Activated CD4-positive, alpha-beta memory T cell treated with anti-CD3 and anti-CD28 coated beads for 36 hours (primary cell): Measurements from ENCODE around the gene TLCD3B. TPM values are rescaled to one million over a fixed set of nuclear protein-coding genes. Genes with fewer than 3 reads are reported as not detected.
"Not testable (repeated sequence)": the region's sequence is repeated elsewhere in the genome, so short reads cannot be mapped to it uniquely, and the experiment has no call there.

Source experiments
- CTCF ChIA-PET: fragments of 350-600 bp; sonication (Branson Sonifier 250); formaldehyde crosslinking; loops from one replicate; lab custom pipeline; 2021; ENCODE audit warnings: antibody characterized with exemption, inconsistent platforms; lab: Charles Lee
- POLR2A ChIA-PET: fragments of 350-600 bp; sonication (Branson Sonifier 250); formaldehyde crosslinking; loops from one replicate; lab custom pipeline; 2021; ENCODE audit warnings: antibody characterized with exemption; lab: Charles Lee
- DNase-seq: peaks from one replicate; pipeline ENCODE4 v3.0.0-alpha.2; 2020
- H3K27ac Mint-ChIP-seq: one replicate; pipeline ENCODE4 v1.8.0; 2021; ENCODE audit warnings: mixed read lengths
- H3K27me3 Mint-ChIP-seq: one replicate; pipeline ENCODE4 v1.8.0; 2021; ENCODE audit warnings: mixed read lengths
- H3K36me3 Mint-ChIP-seq: one replicate; pipeline ENCODE4 v1.8.0; 2021; ENCODE audit warnings: mixed read lengths
- H3K4me1 Mint-ChIP-seq: one replicate; pipeline ENCODE4 v1.8.0; 2021; ENCODE audit warnings: low read depth, mixed read lengths
- H3K4me3 Mint-ChIP-seq: one replicate; pipeline ENCODE4 v1.8.0; 2021; ENCODE audit warnings: mild to moderate bottlenecking, mixed read lengths
- H3K9me3 Mint-ChIP-seq: one replicate; pipeline ENCODE4 v1.8.0; 2021; ENCODE audit warnings: mixed read lengths
- intact Hi-C: fragments of 100-400 bp; cut with micrococcal nuclease; formaldehyde crosslinking; loops from one replicate; pipeline ENCODE4 v1.15.1; 2023
- total RNA-seq, 2 experiments: library from RNA; stranded (reverse); gene quantifications; one replicate each; pipeline ENCODE4 v1.2.3, GENCODE V29; 2021

TLCD3B gene
- total RNA-seq, 2 experiments from 2014 or later: 5.0 TPM

DNA sequence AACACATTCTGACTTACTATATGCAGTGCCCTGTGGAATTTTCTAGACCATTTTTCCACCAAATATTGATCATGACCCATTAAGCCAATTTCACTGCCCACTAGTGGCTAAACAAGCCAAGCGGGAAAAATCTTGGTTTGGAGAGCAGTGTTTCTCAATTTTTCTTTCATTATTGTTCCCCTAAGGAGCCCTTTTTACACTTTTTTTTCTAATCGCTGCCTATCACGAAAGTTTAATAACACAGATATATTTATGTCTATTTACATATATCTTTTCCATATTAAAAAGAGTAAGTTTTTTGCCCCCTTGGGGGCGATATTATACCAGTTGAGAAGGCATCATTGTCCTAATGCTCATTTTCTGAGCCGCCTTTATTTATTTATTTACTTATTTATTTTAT is 10.8 kb upstream of the TLCD3B start:
- no peaks in the 10 kb centered on the region for H3K36me3 Mint-ChIP-seq
- H3K9me3 Mint-ChIP-seq: no peaks in the 10 kb centered on the region
- H3K4me3 Mint-ChIP-seq: no peak overlapping the region
- H3K4me1 Mint-ChIP-seq: peaks cover 8% of the 10 kb centered on the region
- DNase-seq: no peak
- H3K27me3 Mint-ChIP-seq: peaks cover 3% of the 10 kb centered on the region
- POLR2A ChIA-PET: interaction anchor here (0.7 kb wide), 1 partner anchor 45 kb away, joined by 3 read pairs; the partner anchor contains the start of gene INO80E
- intact Hi-C loops: no loop called here
- CTCF ChIA-PET: interaction anchor here (1.2 to 3.3 kb wide), 6 partner anchors 10 to 51 kb away, joined by 5 to 17 read pairs (median 8); partner anchors contain the start of genes TBX6 and TLCD3B
- H3K27ac Mint-ChIP-seq: no peak overlapping the region

DNA sequence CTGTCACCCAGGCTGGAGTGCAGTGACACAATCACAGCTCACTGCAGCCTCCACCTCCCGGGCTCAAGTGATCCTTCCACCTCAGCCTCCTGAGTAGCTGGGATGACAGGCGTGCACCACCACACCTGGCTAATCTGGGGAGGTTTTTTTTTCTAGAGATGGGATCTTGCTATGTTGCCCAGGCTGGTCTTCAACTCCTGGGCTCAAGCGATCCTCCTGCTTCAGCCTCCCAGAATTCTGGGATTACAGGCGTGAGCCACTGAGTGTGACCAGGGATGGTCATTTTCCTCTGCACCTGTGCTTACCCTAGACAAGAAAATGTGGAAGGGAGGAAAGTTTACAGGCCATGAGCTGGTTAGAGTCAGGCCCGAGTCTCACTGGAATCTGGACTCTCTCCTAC is 9.6 kb upstream of the TLCD3B start:
- H3K27me3 Mint-ChIP-seq, intact Hi-C loops, H3K4me3 Mint-ChIP-seq, H3K27ac Mint-ChIP-seq, H3K36me3 Mint-ChIP-seq, POLR2A ChIA-PET, H3K4me1 Mint-ChIP-seq, H3K9me3 Mint-ChIP-seq, DNase-seq: not testable (repeated sequence)
- CTCF ChIA-PET: interaction anchor here (1.2 to 2.6 kb wide), 2 partner anchors 9 to 15 kb away, joined by 6 to 11 read pairs; partner anchors contain the start of gene TLCD3B

DNA sequence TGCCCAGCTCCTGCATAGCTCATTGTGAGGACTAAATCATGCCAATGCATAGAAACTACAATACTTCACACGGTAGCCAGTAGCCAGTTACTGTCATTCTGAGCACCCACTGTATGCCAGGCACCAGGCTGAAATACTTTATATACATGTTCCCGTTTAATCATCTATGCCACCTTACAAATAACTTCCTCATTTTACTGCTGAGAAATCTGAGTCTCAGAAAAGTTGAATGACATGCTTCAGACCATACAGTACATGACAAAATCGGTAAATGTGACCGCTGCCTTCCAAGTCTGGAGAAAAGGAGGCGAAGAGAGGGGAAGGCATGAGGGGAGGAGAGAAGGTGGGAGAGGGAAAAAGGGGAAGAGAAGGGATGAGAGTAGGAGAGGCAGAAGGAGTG is 9.2 kb upstream of the TLCD3B start:
- POLR2A ChIA-PET: no interaction called here
- H3K4me3 Mint-ChIP-seq: no peak overlapping the region
- H3K4me1 Mint-ChIP-seq: peaks cover 3% of the 10 kb centered on the region
- no peak for DNase-seq
- CTCF ChIA-PET: interaction anchor here (0.6 to 2.6 kb wide), 3 partner anchors 9 to 224 kb away, joined by 3 to 11 read pairs (median 8); partner anchors contain the start of genes PAGR1 and TLCD3B
- H3K36me3 Mint-ChIP-seq: no peaks in the 10 kb centered on the region
- intact Hi-C loops: no loop called here
- H3K27ac Mint-ChIP-seq: no peak overlapping the region
- no peaks in the 10 kb centered on the region for H3K9me3 Mint-ChIP-seq
- peaks cover 6% of the 10 kb centered on the region for H3K27me3 Mint-ChIP-seq

DNA sequence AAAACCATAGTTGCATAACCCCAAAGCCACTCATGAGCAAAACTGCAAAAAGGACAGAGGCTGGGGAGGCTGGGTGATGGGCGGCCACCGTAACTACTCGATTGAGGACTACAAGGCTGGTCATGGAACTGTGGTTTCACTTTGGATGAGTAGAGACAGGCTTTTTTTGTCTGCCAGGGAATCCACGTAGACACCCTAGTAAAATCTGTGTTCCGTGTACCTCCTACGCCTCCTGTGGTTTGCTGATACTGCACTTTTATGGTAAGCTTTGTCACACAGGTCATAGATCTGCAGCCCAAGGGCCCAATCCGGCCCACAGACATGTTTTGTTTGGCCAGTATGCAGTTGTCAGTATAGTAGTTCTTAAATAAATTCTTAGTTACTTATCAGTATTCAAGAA is 2.2 kb upstream of the TLCD3B start:
- H3K9me3 Mint-ChIP-seq: no peaks in the 10 kb centered on the region

DNA sequence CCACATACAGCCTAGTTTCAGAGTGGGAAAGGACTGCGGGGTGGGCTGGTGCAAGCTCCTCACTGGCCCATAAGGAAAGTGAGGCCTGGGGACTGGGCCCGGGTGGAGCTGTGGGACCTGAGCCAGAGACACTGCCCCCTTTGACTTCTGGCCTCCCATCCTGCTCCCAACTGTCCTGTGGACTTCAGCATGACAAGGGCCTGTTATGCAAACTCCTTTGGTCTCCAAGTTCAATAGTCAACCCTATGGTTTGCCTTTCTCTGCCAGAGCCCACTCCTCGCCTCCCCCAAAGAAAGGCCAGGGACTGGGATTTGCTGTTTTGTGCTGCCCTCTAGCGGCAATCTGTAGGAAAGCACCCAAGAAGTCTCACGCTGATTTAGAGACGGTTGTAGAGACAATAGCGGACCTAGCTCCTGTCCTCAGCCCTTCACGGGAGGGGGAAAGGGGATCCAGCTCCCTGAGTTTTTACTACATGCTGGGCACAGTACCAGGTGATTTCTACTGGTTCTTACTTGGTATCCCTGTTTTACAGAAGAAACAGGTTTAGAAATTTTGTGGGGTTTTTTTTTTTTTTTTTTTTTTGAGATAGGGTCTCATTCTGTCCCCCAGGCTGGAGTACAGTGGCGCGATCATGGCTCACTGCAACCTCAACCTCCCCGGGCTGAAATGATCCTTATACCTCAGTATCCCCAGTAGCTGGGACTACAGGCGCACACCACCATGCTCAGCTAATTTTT is 1.2 kb upstream of the TLCD3B start:
- Mint-ChIP-seq H3K36me3 (no peaks in the 10 kb centered on the region), H3K9me3 (no peaks in the 10 kb centered on the region), H3K4me3 (no peak overlapping the region), H3K27me3 (peaks cover 49% of the 10 kb centered on the region), H3K4me1 (peaks cover 23% of the 10 kb centered on the region), H3K27ac (no peak overlapping the region)
- ChIA-PET CTCF (interaction anchor here (0.5 to 4.6 kb wide), 64 partner anchors 8 to 554 kb away, joined by 3 to 63 read pairs (median 4); partner anchors contain the start of genes ALDOA, C16orf92, HIRIP3 and INO80E), POLR2A (interaction anchor here (0.6 to 1.1 kb wide), 5 partner anchors 21 to 1055 kb away, joined by 3 to 5 read pairs (median 3); a partner anchor contains a TSS)
- intact Hi-C loops: no loop called here
- peak; percentile 77 for DNase-seq

More for the DNA sequence above, 2.2 kb upstream of the TLCD3B start:
- POLR2A ChIA-PET: no interaction called here
- CTCF ChIA-PET: interaction anchor here (0.8 to 4.6 kb wide), 17 partner anchors 10 to 334 kb away, joined by 3 to 63 read pairs (median 5); partner anchors contain the start of genes ALDOA, C16orf92 and MVP
- no peak overlapping the region for H3K4me3 Mint-ChIP-seq
- peaks cover 41% of the 10 kb centered on the region for H3K27me3 Mint-ChIP-seq
- H3K36me3 Mint-ChIP-seq: no peaks in the 10 kb centered on the region
- intact Hi-C loops: no loop called here
- no peak overlapping the region for H3K27ac Mint-ChIP-seq
- H3K4me1 Mint-ChIP-seq: peaks cover 23% of the 10 kb centered on the region
- peak; percentile 68 for DNase-seq

DNA sequence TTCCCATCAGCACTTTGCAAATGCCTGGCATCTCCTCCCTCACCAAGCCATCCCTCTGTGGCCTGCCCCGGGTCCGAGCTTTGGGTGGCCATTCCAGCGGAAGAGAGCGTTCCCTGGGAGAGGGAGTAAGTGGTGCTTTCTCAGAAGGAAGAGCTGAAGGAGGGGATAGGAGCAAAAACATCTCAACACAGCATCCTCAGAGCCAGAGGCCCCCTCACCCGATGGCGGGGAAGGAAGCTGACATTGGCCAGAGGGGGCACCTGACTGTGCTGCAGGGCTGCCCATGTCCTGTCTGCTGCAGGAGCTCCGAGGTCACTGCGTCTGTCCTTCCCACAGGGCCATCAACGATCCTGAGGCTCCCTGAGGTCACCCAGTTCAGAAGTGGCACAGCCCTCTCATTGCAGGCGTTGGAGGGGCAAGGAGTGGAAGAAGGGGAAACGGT is 427 bp upstream of the TLCD3B start:
- ChIA-PET CTCF (interaction anchor here (0.5 to 4.6 kb wide), 41 partner anchors 8 to 390 kb away, joined by 3 to 63 read pairs (median 5); partner anchors contain the start of genes C16orf92, HIRIP3, KCTD13 and KIF22), POLR2A (interaction anchor here (1.1 kb wide), 2 partner anchors 21 to 23 kb away, joined by 3 read pairs; a partner anchor contains a TSS)
- Mint-ChIP-seq H3K36me3 (no peaks in the 10 kb centered on the region), H3K4me1 (peaks cover 23% of the 10 kb centered on the region), H3K9me3 (no peaks in the 10 kb centered on the region), H3K4me3 (no peak overlapping the region), H3K27me3 (peaks cover 56% of the 10 kb centered on the region), H3K27ac (no peak overlapping the region)
- intact Hi-C loops: no loop called here
- DNase-seq: no peak

DNA sequence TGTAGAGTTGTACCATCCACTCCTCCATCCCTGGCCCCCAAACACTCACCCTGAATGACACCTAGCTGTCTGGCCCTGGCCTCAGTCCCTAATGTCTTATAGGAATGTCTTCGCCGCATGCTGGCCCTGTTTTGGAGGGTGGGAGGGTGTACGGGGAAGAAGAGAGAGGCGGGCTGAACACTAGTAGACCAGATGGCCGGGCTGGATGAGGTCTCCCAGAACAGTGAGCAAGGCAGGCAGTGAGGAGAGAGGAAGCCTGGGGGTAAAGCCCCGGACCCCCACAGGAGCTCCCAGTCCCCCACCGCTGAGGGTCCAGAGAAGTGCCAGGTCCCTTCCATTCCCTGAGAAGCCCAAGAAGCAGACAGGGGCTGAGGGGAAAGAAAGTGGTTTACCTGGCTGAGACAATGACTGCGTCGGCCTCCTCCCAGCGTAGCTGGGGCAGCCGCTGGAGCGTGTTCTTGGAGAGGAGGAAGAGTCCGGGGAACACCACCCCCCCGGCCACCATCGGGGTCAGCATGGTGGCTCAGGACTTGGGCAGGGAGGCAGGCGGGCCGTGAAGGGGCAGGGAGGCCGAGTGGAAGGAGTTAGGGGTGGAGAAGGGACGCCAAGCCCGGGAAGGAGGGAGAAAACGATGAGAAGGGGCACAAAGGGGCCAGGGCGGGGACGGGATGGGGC is 923 bp downstream of the TLCD3B start:
- POLR2A ChIA-PET: no interaction called here
- intact Hi-C loops: no loop called here

DNA sequence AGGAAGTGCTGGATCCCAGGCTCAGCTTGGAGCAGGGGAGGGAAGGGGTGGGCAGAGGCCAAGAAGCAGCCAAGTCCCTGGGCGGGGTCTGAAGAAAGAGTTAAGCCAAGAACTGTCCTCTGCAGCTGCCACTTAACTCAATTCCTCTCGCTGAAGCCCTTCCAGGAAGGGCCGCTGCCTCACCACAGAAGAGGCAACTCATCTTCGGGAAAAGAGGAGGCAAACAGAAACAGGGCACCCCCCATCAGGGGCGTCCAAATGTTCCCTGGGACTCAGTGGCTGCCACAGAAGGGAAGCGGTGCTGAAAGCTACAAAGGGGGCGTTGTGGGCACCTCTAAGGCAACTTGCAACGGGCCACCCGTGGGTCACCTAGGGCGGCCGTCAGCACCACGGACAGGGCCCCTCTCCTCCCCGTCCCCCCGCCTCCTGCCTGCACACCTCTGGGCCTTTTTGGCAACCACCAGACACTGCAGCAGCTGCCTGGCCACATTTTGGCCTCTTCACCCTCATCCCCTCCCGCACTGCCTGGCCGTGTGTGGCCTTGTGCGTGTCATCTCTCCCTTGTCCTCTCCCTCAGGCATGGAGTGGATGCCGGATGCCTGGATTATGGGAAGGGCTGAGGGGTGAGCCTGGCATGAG is 2.5 kb downstream of the TLCD3B start:
- peaks cover 14% of the 10 kb centered on the region for H3K4me1 Mint-ChIP-seq
- peaks cover 54% of the 10 kb centered on the region for H3K27me3 Mint-ChIP-seq
- intact Hi-C loops: no loop called here
- DNase-seq: peak; percentile 47
- H3K27ac Mint-ChIP-seq: no peak overlapping the region
- POLR2A ChIA-PET: no interaction called here
- no peaks in the 10 kb centered on the region for H3K36me3 Mint-ChIP-seq
- H3K4me3 Mint-ChIP-seq: no peak overlapping the region
- CTCF ChIA-PET: interaction anchor here (0.8 kb wide), 1 partner anchor 328 kb away, joined by 3 read pairs; no protein-coding TSS in a partner anchor
- H3K9me3 Mint-ChIP-seq: no peaks in the 10 kb centered on the region

More for the DNA sequence above, 923 bp downstream of the TLCD3B start:
- H3K27me3 Mint-ChIP-seq: peaks cover 55% of the 10 kb centered on the region
- no peak overlapping the region for H3K4me3 Mint-ChIP-seq
- no peaks in the 10 kb centered on the region for H3K9me3 Mint-ChIP-seq
- H3K27ac Mint-ChIP-seq: no peak overlapping the region
- no peaks in the 10 kb centered on the region for H3K36me3 Mint-ChIP-seq
- DNase-seq: no peak
- CTCF ChIA-PET: interaction anchor here (0.7 to 4.6 kb wide), 3 partner anchors 10 to 331 kb away, joined by 3 to 63 read pairs (median 11); no protein-coding TSS in a partner anchor
- peaks cover 19% of the 10 kb centered on the region for H3K4me1 Mint-ChIP-seq

DNA sequence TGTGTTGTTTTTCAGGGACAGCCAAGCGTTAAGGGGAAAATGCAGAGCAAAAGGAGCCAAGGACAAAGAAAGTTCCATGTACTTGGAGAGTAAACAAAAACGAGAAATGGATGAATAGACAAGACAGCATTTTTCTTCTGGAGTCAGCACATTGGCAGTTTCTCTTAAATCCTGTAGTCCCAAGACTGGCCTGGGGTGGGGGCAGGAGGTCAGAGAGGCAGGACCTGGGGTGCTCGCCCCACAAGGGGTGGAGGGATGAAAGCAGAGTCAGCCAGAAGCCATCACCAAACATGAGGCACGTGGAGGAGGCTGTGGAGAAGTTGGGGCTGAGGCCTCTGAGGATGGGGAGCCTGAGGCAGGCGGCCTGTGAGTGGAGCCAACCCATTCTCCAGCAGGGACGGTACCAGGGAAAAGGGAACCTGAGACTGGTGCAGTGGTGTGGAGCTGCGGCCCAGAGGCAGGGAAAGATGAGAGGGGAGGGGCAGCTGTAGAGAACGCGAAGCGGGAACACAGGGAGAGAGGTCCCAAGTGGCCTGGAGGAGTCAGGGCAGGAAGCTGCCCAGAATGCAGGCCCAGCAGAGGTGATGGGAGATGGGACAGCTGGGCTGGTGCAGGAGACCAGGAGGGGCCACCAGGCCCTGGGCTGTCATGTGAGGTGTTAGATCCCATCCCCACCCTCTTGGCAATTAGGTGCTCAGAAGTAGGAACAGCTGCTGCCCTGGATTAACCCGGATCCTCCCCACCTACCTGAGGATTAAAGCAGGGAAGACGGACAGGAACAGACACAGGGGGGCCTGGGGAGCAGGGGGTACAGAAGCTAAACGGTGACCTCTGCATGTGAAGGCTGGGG is 3.3 kb downstream of the TLCD3B start:
- POLR2A ChIA-PET: no interaction called here
- peaks cover 8% of the 10 kb centered on the region for H3K4me1 Mint-ChIP-seq
- peaks cover 54% of the 10 kb centered on the region for H3K27me3 Mint-ChIP-seq
- intact Hi-C loops: no loop called here
- no peak overlapping the region for H3K27ac Mint-ChIP-seq
- no peak overlapping the region for H3K4me3 Mint-ChIP-seq
- CTCF ChIA-PET: interaction anchor here (0.8 kb wide), 1 partner anchor 327 kb away, joined by 3 read pairs; no protein-coding TSS in a partner anchor
- no peaks in the 10 kb centered on the region for H3K9me3 Mint-ChIP-seq
- DNase-seq: no peak
- H3K36me3 Mint-ChIP-seq: no peaks in the 10 kb centered on the region

DNA sequence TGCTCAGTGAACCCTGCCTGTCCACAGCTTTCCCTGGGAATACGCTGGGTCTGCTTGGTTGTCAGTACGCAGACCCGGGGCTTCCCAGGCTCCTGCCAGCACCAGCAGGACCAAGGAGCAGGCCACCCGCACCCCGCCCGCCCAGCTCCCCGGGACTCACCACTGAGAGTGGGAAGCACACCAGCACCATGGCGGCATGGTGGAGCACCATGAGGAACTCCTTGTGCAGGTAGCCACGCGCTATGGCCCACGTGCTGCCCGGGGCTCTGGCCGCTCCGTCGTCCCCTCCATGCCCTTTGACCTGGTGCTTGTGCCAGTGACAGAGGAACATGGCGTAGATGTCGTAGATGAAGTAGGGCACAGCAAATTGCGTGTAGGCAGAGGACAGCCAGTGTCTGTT is 4.6 kb downstream of the TLCD3B start:
- ChIA-PET POLR2A (no interaction called here), CTCF (no interaction called here)
- intact Hi-C loops: no loop called here
- H3K27ac Mint-ChIP-seq: no peak overlapping the region
- no peaks in the 10 kb centered on the region for H3K36me3 Mint-ChIP-seq
- no peak for DNase-seq
- H3K27me3 Mint-ChIP-seq: peaks cover 45% of the 10 kb centered on the region
- H3K4me1 Mint-ChIP-seq: peaks cover 1% of the 10 kb centered on the region
- H3K4me3 Mint-ChIP-seq: no peak overlapping the region
- no peaks in the 10 kb centered on the region for H3K9me3 Mint-ChIP-seq

DNA sequence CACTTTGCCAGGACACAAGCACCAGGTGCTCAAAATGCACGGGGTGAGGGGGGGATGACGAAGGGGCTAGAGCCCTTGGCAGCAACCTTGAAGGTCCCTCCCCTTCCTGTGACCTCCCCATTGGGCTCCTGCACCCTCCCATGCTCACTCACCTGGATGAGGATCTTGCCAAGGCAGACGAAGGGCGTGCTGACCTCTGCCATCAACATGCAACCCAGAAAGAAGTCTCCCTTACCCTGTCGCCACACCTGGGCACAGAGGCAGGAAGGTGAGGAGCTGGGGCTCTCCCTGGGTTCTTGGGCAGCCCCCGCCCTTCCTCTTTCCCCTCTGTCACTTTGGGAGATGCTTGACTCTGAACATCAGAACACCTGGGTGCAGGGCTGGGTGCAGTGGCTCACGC is 5.5 kb downstream of the TLCD3B start:
- POLR2A ChIA-PET: no interaction called here
- H3K36me3 Mint-ChIP-seq: no peaks in the 10 kb centered on the region
- no peak overlapping the region for H3K27ac Mint-ChIP-seq
- peaks cover 4% of the 10 kb centered on the region for H3K4me1 Mint-ChIP-seq
- H3K27me3 Mint-ChIP-seq: peaks cover 44% of the 10 kb centered on the region
- H3K4me3 Mint-ChIP-seq: no peak overlapping the region
- H3K9me3 Mint-ChIP-seq: no peaks in the 10 kb centered on the region
- no peak for DNase-seq
- intact Hi-C loops: no loop called here
- CTCF ChIA-PET: no interaction called here
